DMS79 (cell line): ENCODE data around the gene PDCD11.

Experiments used
- DNase-seq: peaks from one replicate; lab custom pipeline; 2025; lab: John Stamatoyannopoulos, UW

PDCD11 gene

GRCh38 chr10:103417601-103418000 is 21.2 kb downstream of the PDCD11 start:
- no peak for DNase-seq

- DNase-seq, result no peak
These were observed 22.7 kb downstream of the PDCD11 start for GRCh38 chr10:103419101-103419500.

- no peak for DNase-seq
These were observed 27.3 kb downstream of the PDCD11 start for GRCh38 chr10:103423748-103424147.

- no peak for DNase-seq
These were observed 31.4 kb downstream of the PDCD11 start for GRCh38 chr10:103427866-103428265.

- DNase-seq, result no peak
These were observed 32.7 kb downstream of the PDCD11 start for GRCh38 chr10:103428989-103429643.

- DNase-seq, result no peak
These were observed 33.2 kb downstream of the PDCD11 start for GRCh38 chr10:103429647-103430046.

GRCh38 chr10:103431902-103432301 is 35.5 kb downstream of the PDCD11 start:
- no peak for DNase-seq

GRCh38 chr10:103433858-103434257 is 37.4 kb downstream of the PDCD11 start:
- DNase-seq, result no peak

GRCh38 chr10:103439776-103440175 is 43.4 kb downstream of the PDCD11 start:
- no peak for DNase-seq

GRCh38 chr10:103440416-103440815 is 44.0 kb downstream of the PDCD11 start:
- no peak for DNase-seq

GRCh38 chr10:103441206-103441605 is 44.8 kb downstream of the PDCD11 start:
- DNase-seq, result no peak

- no peak for DNase-seq
These were observed 45.2 kb downstream of the PDCD11 start for GRCh38 chr10:103441611-103442010.

GRCh38 chr10:103442031-103442461 is 45.6 kb downstream of the PDCD11 start:
- no peak for DNase-seq

- DNase-seq, result no peak
These were observed 47.2 kb downstream of the PDCD11 start for GRCh38 chr10:103443475-103444185.

GRCh38 chr10:103444478-103444877 is 48.1 kb downstream of the PDCD11 start:
- no peak for DNase-seq

- DNase-seq, result no peak
These were observed 48.9 kb downstream of the PDCD11 start for GRCh38 chr10:103445366-103445765.

- no peak for DNase-seq
These were observed 49.5 kb downstream of the PDCD11 start for GRCh38 chr10:103445767-103446567.

- DNase-seq, result no peak
These were observed 50.8 kb downstream of the PDCD11 start for GRCh38 chr10:103447187-103447586.

- DNase-seq, result no peak
These were observed 52.3 kb downstream of the PDCD11 start for GRCh38 chr10:103448746-103449145.

GRCh38 chr10:103449208-103450144 is 53.0 kb downstream of the PDCD11 start:
- no peak for DNase-seq

GRCh38 chr10:103450201-103450695 is 53.8 kb downstream of the PDCD11 start:
- no peak for DNase-seq
